HG03060 (cell line): ENCODE measurements around the gene SLC39A7.

ENCODE experiments used
- ATAC-seq: cut with Tn5 transposase; IDR thresholded peaks from one replicate; pipeline ENCODE4 v1.9.1; 2021; ENCODE audit warnings: low read depth, moderate number of reproducible peaks; ENCODE audit not compliant: unreplicated experiment

Gene SLC39A7, protein sequence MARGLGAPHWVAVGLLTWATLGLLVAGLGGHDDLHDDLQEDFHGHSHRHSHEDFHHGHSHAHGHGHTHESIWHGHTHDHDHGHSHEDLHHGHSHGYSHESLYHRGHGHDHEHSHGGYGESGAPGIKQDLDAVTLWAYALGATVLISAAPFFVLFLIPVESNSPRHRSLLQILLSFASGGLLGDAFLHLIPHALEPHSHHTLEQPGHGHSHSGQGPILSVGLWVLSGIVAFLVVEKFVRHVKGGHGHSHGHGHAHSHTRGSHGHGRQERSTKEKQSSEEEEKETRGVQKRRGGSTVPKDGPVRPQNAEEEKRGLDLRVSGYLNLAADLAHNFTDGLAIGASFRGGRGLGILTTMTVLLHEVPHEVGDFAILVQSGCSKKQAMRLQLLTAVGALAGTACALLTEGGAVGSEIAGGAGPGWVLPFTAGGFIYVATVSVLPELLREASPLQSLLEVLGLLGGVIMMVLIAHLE

DNA sequence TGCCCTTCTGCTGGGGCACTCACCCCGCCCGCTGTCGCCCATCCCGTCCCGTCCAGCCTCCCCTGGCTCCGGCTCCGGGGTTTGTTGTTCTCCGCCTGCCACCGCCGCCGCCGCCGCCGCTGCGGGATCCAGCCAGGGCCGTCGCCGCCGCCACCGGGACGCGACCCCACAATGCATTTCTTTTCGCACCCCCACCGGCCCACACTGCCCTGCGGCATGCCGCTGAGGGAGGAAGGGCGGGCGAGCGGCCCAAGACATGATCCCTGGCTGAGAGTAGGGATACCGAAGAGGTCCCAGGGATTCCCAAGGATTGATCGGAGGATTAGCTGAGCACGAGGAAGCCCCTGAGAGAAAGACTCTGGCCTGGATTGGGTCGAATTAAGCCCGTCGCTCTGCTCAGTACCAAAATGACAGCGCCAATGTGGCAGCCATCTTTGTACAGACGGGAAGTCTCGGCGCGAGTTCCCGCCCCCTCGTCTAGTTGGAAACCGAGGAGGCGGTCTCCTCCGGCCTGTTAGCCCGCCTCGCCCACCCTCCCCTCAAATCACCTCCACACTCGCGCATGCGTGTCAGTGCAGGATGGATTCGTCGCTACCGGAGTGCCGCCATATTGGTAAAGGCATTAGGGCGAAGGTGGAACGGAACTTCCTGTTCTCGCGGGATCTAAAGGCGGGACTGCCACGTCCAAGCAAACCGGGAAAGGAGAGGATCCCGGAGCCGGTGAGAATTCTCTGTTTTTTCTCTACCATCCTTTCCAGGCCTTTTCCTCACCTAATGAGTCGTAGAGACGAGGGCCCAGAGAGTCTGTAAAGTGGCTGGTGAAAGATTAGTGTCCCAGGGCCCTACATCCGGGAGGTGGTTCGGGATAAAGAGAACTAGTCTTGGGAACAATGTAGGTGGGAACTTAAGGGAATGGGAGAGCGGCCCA, at the start of gene SLC39A7, which contains the start of gene RXRB:
Gene SLC39A7, plus strand, starts transcription at position 649 of the 928 bp plus-strand sequence. CDS start 379 bp downstream, outside the sequence.
Gene RXRB, minus strand, starts transcription at position 447 of the 928 bp plus-strand sequence. Its CDS starts 189 bp downstream, at position 258.
- ATAC-seq: no peak

DNA sequence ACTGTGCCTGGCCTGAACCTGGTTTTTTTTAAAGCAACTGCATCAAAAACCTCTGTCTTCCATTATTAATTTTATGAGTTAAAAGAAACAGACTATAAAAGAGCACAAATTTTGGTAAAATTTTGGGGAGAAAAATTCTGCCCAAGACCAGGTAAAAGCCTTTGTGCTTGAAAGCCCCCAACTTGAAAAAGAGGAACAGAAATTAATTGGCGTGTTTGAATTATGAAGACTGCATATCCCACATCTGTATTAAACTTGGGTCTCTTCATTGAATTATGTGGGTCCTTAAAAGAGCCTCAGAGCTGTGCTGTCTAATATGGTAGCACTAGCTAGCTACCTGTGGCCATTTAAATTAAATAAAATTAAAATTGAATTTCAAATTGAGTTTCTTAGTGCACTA, 49.6 kb upstream of the SLC39A7 start:
- no peak for ATAC-seq

DNA sequence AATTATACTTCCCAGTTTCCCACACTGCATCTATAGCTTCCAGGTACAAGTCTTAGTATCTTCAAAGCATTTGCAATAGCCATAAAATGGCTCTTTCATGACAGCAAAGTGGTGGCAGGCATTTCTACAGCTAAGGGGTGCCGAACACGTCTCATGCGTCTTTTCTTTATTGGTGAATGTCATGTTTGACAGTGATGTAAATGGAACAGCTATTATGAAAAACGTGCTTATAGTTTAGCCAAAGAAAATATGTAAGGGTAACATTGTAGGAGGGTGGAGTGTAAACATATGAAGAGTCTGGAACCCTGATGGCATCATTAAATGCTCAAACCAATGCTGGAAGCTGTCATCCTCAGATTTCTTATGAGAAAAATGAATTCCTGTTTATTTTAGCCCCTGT, 46.3 kb upstream of the SLC39A7 start:
- ATAC-seq: no peak

DNA sequence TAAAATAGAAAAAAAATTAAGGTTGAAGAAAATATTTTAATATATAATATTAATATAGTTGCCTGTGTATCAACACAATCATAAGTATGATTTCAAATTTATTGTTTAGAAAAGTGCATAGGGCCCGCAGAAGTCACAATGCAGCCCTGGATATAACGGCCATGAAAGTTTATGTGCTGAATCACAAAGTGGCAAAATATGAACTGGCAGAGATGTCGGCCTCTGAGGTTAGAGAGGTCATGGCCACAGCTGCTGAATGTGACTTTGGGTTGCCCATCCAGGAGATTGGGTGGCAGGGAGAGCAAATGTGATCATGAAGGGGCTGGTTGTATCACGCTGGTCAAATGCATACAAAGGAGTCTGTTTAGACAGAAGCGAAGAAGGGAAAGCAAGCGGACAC, 44.1 kb upstream of the SLC39A7 start:
- no peak for ATAC-seq

DNA sequence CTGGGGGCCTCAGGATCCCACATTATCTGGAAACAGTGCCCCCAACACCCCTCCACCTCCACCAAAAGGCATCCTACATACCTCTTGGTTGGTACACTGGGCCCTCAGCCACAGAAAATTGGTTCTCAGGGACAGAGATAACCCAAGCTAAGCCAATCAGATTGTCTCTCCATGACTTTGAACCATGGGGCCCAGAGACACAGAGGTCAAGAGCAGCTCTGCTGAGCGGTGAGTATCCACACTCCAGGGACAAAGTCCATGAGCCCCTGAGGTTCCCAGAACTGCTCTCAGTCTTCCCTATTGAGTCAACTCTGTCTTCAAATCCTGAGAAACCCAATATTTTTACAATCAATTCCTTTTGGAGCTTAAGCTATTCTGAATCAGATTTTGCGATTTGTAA, 43.7 kb upstream of the SLC39A7 start:
- no peak for ATAC-seq

DNA sequence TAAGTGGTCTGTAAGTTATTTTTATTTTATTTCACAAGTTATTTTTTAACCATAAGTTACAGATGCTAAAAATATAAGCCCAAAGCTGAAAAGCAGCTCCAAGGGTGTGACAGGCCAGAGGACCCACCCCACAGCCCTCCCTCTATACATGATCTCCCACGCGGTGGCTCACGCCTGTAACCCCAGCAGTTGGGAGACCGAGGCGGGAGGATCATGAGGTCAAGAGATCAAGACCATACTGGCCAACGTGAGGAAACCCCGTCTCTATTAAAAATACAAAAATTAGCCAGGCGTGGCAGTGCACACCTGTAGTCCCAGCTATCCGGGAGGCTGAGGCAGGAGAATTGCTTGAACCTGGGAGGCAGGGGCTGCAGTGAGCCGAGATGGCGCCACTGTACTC, 40.6 kb upstream of the SLC39A7 start:
- no peak for ATAC-seq

DNA sequence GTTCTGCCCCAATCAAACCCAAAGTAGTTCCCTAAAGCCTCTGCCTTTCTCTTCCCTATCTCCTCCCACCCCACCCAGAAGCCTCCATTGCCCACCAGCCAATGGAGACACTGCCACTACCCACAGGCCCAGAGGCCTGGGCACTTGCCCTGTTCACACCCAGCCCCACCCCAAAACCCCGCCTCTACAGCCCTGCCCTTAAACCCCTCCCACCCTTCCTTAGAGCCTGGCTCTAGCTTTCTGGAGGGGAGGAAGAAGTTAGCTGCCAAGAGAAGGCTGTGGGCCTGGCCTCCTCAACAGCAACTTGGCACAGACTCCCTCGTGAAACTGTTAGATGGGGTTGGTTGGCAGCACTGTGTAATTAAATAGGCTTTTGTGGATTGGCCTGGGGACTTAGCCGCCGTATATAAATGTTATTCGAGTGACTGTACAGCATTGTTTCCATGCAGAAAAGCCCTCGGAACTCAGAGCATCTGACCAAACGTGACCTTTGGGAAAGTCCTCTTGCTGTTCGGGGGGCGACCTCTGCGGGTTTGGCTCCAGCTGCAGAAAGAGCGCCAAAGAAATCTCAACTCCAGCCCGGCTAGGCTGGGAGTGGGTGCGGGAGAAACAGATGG, 39.8 kb upstream of the SLC39A7 start:
- ATAC-seq: no peak

DNA sequence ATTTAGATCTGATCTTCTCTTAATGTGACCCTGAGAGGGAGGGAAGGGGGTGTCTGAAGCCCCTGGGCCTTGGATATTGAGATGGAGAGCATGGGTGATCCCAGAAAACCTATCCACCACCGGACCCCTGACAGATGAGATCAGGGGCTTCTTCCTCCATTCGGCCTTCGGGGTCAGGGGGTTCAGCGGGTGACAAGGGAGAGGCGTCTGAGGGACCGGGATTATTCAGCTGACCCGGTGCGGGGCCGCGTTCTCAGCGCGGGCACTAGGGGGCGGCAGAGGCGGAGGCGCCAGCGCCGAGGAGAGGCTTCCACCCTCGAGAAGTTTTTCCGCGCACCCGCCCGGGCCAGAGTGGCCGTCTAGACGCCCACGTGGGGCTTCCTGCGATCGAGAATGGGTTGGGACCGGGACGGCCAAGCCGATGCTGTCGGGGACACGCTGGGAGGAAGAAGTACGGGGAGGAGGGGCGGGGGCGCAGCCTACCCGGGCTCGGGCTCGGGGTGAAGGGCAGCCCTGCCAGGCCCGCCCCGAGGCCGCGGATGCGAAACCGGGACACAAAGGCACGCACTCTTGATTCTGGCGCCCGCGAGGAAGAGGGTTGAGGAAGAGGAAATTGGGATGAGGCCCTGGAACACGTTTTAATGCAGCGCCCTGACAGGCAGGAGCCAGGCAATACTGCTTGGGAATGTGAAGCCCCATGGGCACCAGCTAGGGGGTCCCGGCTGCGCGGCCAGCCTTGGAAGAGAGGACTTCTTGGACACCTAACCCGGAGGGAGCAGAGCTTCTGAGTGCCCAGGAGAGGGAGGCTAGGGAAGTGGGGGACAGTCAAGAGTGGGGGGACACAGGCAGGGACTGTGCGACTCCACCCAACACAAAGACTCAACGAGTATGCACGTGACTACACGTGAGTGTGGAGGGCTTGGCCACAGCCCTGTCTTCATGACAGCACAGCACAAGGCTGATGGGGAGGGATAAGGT, 39.0 kb upstream of the SLC39A7 start:
- ATAC-seq: no peak

DNA sequence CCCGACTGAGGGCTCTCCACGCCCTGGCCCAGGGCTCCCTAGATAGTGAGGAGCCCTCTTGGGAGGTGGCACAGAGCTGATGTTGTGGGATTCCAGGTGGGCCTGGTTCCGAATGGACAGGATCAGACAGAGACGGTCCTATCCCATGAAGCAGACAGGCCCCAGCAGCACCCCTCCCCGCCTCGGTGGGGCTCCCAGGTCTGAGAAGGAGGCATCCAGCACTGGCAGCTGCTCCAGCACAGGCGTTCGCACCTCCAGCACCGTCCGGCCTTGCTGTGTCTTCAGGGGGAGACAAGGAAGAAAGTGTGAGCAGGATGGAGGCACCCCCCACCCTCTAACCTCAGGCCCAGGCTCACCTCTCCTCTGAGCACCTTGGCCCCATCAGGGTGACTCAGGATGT, 37.1 kb upstream of the SLC39A7 start:
- ATAC-seq: no peak

DNA sequence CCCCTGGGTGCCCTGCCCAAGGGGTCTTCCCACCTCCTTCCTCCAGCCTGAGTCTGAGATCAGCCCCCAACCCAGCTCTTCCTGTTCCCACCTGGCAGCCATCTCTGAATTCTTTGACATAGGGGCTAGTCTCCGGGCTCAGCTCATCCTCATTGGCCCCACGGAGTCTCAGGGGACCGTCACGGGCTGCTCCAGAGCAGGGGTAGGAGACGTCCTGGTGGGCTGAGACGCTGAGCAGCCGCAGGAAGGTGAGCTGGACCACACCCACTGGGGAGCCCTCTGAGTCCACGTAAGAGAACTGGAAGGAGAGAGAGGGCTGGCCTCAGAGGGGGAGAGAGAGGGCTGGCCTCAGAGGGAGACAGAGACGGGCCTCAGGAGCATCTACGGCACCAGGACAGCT, 36.5 kb upstream of the SLC39A7 start:
- ATAC-seq: no peak

DNA sequence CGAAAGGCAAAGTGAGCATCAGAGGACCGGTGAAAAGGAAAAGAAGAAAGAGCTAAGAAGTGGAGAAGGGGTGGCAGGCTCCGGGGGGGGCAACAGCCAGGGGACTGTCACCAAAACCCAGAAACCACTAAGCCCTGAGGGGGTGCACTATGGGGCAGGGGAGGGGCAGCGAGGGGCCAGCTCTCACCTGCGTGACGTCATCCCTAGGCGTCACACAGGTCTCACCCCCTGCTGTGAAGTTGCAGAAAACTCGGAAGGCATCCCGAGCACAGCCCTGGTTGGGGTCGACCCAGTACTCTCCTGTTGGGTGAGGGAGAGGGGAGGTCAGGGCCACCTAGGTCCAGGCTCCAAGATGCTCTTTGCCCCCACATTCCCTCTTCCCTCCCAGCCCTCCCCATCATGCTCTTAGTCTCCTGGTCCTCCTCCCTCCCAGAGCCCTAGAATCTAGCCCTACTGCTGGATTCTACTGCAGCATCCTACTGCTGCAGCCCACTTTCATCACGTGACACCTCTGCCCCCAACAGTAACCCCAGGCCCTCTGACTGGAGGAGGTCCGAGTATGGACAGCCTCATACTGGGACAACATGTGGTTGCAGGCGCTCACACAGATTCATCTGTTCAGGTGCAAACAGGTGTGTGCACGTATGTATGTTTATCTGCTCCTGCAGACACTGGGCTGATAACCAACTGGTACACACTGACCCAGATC, 35.8 kb upstream of the SLC39A7 start:
- ATAC-seq: no peak

DNA sequence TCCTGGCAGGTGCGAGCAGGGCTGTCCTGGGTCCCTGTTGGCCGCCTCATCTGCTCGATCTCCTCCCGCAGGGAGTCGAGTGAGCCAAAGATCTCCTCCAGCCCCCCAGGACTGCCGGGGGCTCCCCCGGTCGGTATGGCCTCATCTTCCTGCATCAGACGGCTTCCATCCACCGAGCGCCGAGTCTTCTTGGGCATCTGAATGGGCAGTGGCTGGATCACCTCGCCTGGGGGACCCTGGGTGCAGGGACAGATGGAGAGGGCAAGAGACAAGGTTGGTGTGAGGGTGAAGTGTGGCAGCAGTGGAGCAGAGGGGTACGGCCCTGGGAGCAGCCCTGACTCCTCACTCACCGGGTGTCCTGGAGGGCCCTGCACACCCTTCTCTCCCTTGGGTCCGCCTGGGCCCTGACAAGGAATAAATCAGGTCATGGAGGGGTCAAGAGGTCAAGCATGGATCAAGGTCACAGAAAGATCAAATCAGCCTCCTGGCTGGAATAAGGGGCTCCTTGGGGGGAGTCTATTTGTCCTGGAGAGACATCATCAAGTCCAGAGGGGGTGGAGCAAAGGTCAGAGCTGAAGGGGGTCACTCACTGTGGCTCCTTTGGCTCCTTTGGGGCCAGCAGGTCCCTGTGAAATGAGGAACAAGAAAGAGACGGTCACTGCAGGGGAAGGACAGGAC, 34.9 kb upstream of the SLC39A7 start:
- no peak for ATAC-seq

DNA sequence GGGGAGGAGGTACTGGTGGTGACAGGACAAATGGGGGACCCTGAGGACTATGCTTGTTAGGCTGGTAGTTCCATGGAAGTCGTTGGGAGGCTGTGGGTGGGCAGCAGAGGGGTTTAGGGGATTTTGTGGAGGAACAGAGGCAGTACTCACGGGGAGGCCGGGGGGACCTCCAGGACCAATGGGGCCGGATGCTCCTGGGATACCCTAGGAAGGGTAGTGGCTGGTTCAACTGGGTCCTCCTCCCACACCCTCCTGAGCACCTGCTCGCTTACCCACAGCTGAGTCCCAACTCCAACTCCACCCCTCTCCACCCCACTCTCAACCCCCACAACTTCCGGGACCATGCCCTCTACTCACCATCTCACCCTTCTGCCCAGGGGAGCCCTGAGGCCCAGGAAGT, 34.3 kb upstream of the SLC39A7 start:
- no peak for ATAC-seq

DNA sequence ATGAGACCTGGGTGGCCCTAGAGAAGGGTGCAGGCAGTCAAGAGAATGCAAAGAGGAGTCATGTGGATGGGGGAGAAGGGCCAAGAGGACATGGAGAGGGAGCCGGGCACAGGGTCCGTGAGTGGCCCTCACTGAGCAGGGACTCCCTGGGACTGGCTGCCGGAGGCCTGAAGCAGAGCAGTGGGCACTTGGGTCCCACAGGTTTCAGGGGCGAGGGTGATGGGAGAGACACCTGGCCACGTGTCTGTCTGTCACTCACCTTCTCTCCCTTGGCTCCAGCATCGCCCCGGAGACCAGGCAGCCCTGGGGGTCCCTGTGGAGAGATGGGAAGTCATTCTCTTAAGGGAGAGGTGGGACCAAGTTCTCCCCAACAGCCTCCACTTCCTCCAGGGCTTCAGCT, 33.9 kb upstream of the SLC39A7 start:
- no peak for ATAC-seq

DNA sequence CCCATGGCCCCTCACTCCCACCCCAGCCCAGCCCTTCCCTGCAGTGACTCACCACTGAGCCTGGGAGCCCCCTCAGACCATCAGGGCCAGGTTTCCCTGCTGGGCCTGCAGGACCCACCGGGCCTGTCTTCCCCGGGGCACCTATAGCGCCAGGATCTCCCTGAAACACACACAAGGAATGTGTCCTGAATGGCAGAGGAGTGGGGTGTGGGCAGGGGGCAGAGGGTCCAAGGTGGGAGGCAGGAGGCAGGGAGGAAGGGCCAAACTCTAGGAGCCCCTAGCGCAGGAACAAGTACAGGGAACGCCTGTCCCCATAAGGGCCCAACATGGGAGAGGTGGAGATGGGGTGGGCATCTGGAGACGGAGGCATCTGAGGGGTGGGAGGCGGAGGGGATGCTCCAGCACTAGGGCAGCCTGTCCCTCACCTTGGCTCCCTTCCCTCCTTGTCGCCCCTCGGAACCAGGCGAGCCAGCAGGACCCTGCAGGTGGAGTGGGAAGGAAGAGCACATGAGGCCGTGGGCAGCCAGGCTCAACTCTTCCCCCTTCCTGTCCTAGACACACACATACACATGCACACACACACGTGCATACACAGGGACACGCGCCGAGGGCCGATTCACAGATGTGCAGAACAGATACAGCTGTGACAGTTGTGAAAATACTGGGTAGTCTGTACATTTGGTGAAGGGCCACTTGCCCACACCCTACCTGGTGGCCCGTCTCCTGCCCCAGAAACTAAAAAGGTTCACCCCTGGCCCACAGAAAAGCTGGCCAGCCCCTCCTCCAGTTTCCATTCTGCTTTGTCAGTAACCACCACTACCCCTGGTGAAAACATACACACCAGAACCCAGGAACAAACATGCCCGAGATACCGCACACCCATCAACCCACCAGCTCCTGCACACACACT, 33.0 kb upstream of the SLC39A7 start:
- ATAC-seq: no peak

DNA sequence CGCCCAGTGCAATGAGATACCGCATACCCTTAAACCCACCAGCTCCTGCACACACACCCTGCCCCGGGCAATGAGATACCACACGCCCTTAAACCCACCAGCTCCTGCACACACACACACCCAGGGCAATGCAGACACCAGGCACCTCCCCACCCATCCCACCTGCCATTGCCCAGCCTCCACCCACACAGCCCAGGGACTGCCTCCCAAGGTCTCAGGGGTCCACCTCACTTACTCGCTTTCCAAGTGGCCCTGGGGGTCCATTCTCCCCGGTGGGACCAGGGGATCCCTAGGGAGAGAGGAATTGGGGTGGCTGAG, 32.4 kb upstream of the SLC39A7 start:
- no peak for ATAC-seq

DNA sequence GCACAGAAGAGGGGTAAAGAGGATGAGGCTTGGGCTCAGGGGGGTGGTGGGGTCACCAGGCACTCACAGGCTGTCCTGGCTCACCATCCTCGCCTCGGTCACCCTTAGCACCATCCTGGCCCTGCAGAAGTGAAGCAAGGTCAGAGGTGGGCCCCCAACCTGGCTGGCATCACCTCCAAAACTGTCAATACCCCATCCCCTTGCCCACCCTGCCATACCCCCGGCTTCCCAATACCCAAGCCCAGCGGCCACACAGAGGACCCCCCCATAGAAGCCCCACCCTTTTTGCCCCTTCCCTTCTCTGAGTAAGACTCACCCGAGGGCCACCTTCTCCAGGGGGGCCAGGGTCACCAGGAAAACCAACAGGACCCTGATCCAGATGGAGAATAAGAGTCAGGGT, 32.0 kb upstream of the SLC39A7 start:
- ATAC-seq: no peak
